C4-2B (cell line): ENCODE measurements around the gene WNT11.

Source experiments
- CTCF ChIP-seq: fragments of 450-650 bp; conservative IDR thresholded peaks from 2 replicates; pipeline ENCODE4 v1.5.1; 2017; ENCODE audit warnings: mild to moderate bottlenecking
- ZFX ChIP-seq: fragments of 450-650 bp; IDR thresholded peaks from 2 replicates; pipeline ENCODE4 v1.6.1; 2017

- TF ChIP-seq CTCF (no peak), ZFX (no peak)
Observed at GRCh38 chr11:76196849-76197248, 9.5 kb downstream of the WNT11 start.
